Smooth muscle cell (in vitro differentiated cells): Measurements from ENCODE around the gene DESI2. TPM values are rescaled to one million over a fixed set of nuclear protein-coding genes. Genes with fewer than 3 reads are reported as not detected.

Experiments
- DNase-seq: peaks from one replicate; lab custom pipeline; 2025; ENCODE audit not compliant: unreplicated experiment; lab: John Stamatoyannopoulos, UW
- H2AFZ ChIP-seq: fragments of 200-600 bp; sonication (generic); 2 replicates; pipeline ENCODE4 v1.6.0; 2016; ENCODE audit warnings: antibody characterized with exemption, low read depth, mild to moderate bottlenecking
- H3F3A ChIP-seq: fragments of 200-600 bp; sonication (generic); 2 replicates; pipeline ENCODE4 v1.6.0; 2017; ENCODE audit warnings: antibody characterized with exemption, low read depth
- H3K27ac ChIP-seq: fragments of 200-600 bp; sonication (generic); 2 replicates; pipeline ENCODE4 v1.5.1; 2016; ENCODE audit warnings: low read depth, mild to moderate bottlenecking
- H3K27me3 ChIP-seq: fragments of 200-600 bp; sonication (generic); 2 replicates; pipeline ENCODE4 v1.6.1; 2016; ENCODE audit warnings: low read depth, mild to moderate bottlenecking
- H3K36me3 ChIP-seq: fragments of 200-600 bp; sonication (generic); 2 replicates; pipeline ENCODE4 v1.5.1; 2016; ENCODE audit warnings: low read depth
- H3K4me1 ChIP-seq: fragments of 200-600 bp; sonication (generic); 2 replicates; pipeline ENCODE4 v1.5.1; 2016; ENCODE audit warnings: low read depth
- H3K4me2 ChIP-seq: fragments of 200-600 bp; sonication (generic); 2 replicates; pipeline ENCODE4 v1.6.0; 2016; ENCODE audit warnings: mild to moderate bottlenecking
- H3K4me3 ChIP-seq: fragments of 200-600 bp; sonication (generic); 2 replicates; pipeline ENCODE4 v1.5.1; 2016; ENCODE audit warnings: mild to moderate bottlenecking
- H3K79me2 ChIP-seq: fragments of 200-600 bp; sonication (generic); 2 replicates; pipeline ENCODE4 v1.6.0; 2016; ENCODE audit warnings: low read depth, mild to moderate bottlenecking
- H3K9ac ChIP-seq: fragments of 200-600 bp; sonication (generic); 2 replicates; pipeline ENCODE4 v1.6.0; 2016; ENCODE audit warnings: low read depth
- H3K9me3 ChIP-seq: fragments of 200-600 bp; sonication (generic); replicated peaks from 2 replicates; pipeline ENCODE4 v1.5.1; 2016; ENCODE audit warnings: low read depth
- H4K20me1 ChIP-seq: fragments of 200-600 bp; sonication (generic); 2 replicates; pipeline ENCODE4 v1.6.0; 2016; ENCODE audit warnings: low read depth
- CTCF ChIP-seq: fragments of 200-600 bp; sonication (generic); IDR thresholded peaks from 2 replicates; pipeline ENCODE4 v1.5.1; 2017; ENCODE audit warnings: borderline replicate concordance, mild to moderate bottlenecking, antibody characterized with exemption; ENCODE audit not compliant: insufficient read depth, poor library complexity, severe bottlenecking
- WGBS: methylation state at CpG from one replicate; pipeline ENCODE4 v1.1.7; 2016; ENCODE audit warnings: low lambda C conversion rate; 5-methylcytosine and 5-hydroxymethylcytosine counted together
- polyA plus RNA-seq: library from polyadenylated mRNA; unstranded; fragments of >200 nt; fragmentation: Nextera tagmentation; extraction: Ambion mirVana; gene quantifications from 2 replicates; pipeline ENCODE4 v1.2.1, GENCODE V29; 2016
- total RNA-seq: library from RNA; depleted of rRNA; stranded (reverse); fragments of >200 nt; gene quantifications from 2 replicates; pipeline ENCODE4 v1.2.3, GENCODE V29; 2014

The DESI2 gene
- total and polyA plus RNA-seq, 2 experiments from 2014 or later = 31.5 to 56.3 TPM

- H3K79me2 ChIP-seq = no peaks in the 10 kb centered on the region
- 92% methylated on average over 2 of the region's 2 CpGs for WGBS
- no peaks in the 10 kb centered on the region for H3K9me3 ChIP-seq
- H3K4me2 ChIP-seq = no peak overlapping the region
- no peak for TF ChIP-seq CTCF
- no peaks in the 10 kb centered on the region for H3K27me3 ChIP-seq
- H3F3A ChIP-seq = no peaks in the 10 kb centered on the region
- no peaks in the 10 kb centered on the region for H3K36me3 ChIP-seq
- H3K9ac ChIP-seq = no peak overlapping the region
- no peak overlapping the region for H3K4me3 ChIP-seq
- no peak overlapping the region for H3K27ac ChIP-seq
- no peak for DNase-seq
- H3K4me1 ChIP-seq = no peaks in the 10 kb centered on the region
- H4K20me1 ChIP-seq = no peaks in the 10 kb centered on the region
- no peak overlapping the region for H2AFZ ChIP-seq
Observed at GRCh38 chr1:244710474-244711062, 57.6 kb downstream of the DESI2 start.

DNA sequence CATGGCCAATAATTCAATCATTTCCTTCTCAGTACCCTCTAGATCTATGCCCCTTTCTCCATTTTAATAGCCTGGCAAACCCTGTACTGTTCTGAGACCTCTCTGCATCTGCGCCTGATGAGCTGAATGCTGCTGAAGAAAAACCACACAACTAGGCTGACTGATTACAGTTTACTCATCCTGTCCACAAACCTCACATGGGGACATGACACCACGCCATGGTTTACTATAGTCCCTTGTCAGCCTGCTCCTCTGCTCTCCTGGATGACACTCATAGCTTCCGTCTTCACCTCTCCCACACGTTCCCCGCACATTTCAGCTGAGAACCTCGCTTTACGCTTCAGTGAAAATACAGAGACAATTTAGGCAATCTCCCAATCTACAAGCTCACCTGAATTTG lies 59.7 kb downstream of the DESI2 start:
- Histone ChIP-seq H3F3A (no peaks in the 10 kb centered on the region), H3K4me2 (no peak overlapping the region), H2AFZ (no peak overlapping the region), H3K27me3 (no peaks in the 10 kb centered on the region), H3K4me3 (no peak overlapping the region), H3K36me3 (no peaks in the 10 kb centered on the region), H3K4me1 (no peaks in the 10 kb centered on the region), H3K9ac (no peak overlapping the region), H3K9me3 (no peaks in the 10 kb centered on the region), H3K27ac (no peak overlapping the region), H4K20me1 (no peaks in the 10 kb centered on the region), H3K79me2 (no peaks in the 10 kb centered on the region)
- no peak for TF ChIP-seq CTCF
- WGBS = 90% methylated on average over 7 of the region's 7 CpGs
- DNase-seq = no peak

- no peaks in the 10 kb centered on the region for H3K9me3 ChIP-seq
- H3F3A ChIP-seq = no peaks in the 10 kb centered on the region
- no peak overlapping the region for H3K4me3 ChIP-seq
- no peaks in the 10 kb centered on the region for H3K4me1 ChIP-seq
- DNase-seq = no peak
- H3K27me3 ChIP-seq = no peaks in the 10 kb centered on the region
- H3K79me2 ChIP-seq = no peaks in the 10 kb centered on the region
- no peak overlapping the region for H3K4me2 ChIP-seq
- no peak overlapping the region for H3K27ac ChIP-seq
- no peaks in the 10 kb centered on the region for H4K20me1 ChIP-seq
- H2AFZ ChIP-seq = no peak overlapping the region
- H3K36me3 ChIP-seq = no peaks in the 10 kb centered on the region
- whole genome bisulfite sequencing = 95% methylated on average over 8 of the region's 8 CpGs
- no peak for TF ChIP-seq CTCF
- H3K9ac ChIP-seq = no peak overlapping the region
Observed at GRCh38 chr1:244713332-244713731, 60.4 kb downstream of the DESI2 start.

- H3F3A ChIP-seq = peaks cover 10% of the 10 kb centered on the region
- no peak overlapping the region for H3K27ac ChIP-seq
- H3K27me3 ChIP-seq = no peaks in the 10 kb centered on the region
- WGBS = 92% methylated on average over 11 of the region's 11 CpGs
- H3K79me2 ChIP-seq = no peaks in the 10 kb centered on the region
- no peak for TF ChIP-seq CTCF
- no peak overlapping the region for H2AFZ ChIP-seq
- no peak overlapping the region for H3K4me2 ChIP-seq
- no peak for DNase-seq
- no peak overlapping the region for H3K9ac ChIP-seq
- H3K36me3 ChIP-seq = no peaks in the 10 kb centered on the region
- H4K20me1 ChIP-seq = no peaks in the 10 kb centered on the region
- H3K9me3 ChIP-seq = no peaks in the 10 kb centered on the region
- H3K4me1 ChIP-seq = peaks cover 3% of the 10 kb centered on the region
- no peak overlapping the region for H3K4me3 ChIP-seq
Observed at GRCh38 chr1:244727871-244728474, 75.0 kb downstream of the DESI2 start.
